Measurements from ENCODE around the gene SMU1.
A peak's percentile ranks its signal among the peaks of the same experiment; 100 is the strongest.
"Not testable (repeated sequence)": the region's sequence is repeated elsewhere in the genome, so short reads cannot be mapped to it uniquely, and the experiment has no call there.

SMU1 gene

GRCh38 chr9:33013962-33014664 is 62.4 kb downstream of the SMU1 start:
- no peak for DNase-seq (ENCODE audit: low spot score)

GRCh38 chr9:33012328-33013069 is 64.0 kb downstream of the SMU1 start:
- DNase-seq (ENCODE audit: low spot score) = no peak

- no peak for DNase-seq (ENCODE audit: low spot score)
Measured at GRCh38 chr9:33011831-33012230, 64.6 kb downstream of the SMU1 start.

- DNase-seq (ENCODE audit: low spot score) = no peak
Measured at GRCh38 chr9:33007755-33008154, 68.7 kb downstream of the SMU1 start.

GRCh38 chr9:33005335-33005734 is 71.1 kb downstream of the SMU1 start:
- not testable (repeated sequence) for DNase-seq (ENCODE audit: low spot score)

- DNase-seq (ENCODE audit: low spot score) = peak; percentile 48
Measured at GRCh38 chr9:33000682-33001055, 75.8 kb downstream of the SMU1 start.

- peak; percentile 38 for DNase-seq (ENCODE audit: low spot score)
Measured at GRCh38 chr9:32992595-32993238, 83.8 kb downstream of the SMU1 start.

- DNase-seq (ENCODE audit: low spot score) = no peak
Measured at GRCh38 chr9:32991897-32992594, 84.4 kb downstream of the SMU1 start.

Measured in kidney tubule cell (primary cell).